GM18505 (cell line): ENCODE measurements around the gene SRP9.
"Not testable (repeated sequence)": the region's sequence is repeated elsewhere in the genome, so short reads cannot be mapped to it uniquely, and the experiment has no call there.

ENCODE experiments used
- ATAC-seq: cut with Tn5 transposase; IDR thresholded peaks from one replicate; pipeline ENCODE4 v1.9.1; 2021; ENCODE audit not compliant: unreplicated experiment
- POLR2A ChIP-seq: IDR thresholded peaks from 4 replicates; pipeline ENCODE4 v1.6.1; 2011; ENCODE audit warnings: borderline replicate concordance; ENCODE audit not compliant: insufficient read depth, insufficient read length; ENCODE audit errors: extremely low read depth

SRP9 gene

DNA sequence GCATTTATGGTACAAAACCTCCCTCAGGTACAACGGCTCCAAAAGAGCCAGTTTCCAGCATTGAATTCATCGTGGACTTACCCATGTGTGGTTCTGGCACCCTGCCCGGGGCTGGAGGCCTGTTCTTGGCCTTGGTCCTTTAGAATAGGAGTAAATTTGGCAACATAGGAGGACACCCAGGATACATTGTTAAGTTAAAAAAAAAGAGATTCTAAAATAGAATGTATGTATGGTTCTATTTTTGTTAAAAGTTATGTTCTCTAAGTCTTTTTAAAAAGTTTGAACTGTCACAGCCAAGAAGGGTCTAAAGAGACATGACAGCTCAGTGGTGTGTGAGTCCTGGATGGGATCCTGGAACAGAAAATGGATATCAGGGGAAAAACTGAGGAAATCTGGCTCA lies 58.2 kb downstream of the SRP9 start:
- TF ChIP-seq POLR2A: no peak
- ATAC-seq: no peak

DNA sequence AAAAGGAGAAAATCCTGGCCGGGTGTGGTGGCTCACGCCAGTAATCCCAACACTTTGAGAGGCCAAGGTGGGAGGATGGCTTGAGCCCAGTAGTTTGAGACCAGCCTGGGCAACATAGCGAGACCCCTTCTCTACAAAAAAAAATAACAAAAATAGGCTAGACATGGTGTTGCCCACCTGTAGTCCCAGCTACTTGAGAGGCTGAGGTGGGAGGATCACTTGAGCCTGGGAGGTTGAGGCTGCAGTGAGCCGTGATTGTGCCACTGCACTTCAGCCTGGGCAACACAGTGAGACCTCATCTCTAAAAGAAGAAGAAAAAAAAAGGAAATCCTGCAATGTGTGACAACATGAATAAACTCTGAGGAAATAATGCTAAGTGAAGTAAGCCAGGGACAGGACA lies 58.7 kb downstream of the SRP9 start:
- not testable (repeated sequence) for ATAC-seq

DNA sequence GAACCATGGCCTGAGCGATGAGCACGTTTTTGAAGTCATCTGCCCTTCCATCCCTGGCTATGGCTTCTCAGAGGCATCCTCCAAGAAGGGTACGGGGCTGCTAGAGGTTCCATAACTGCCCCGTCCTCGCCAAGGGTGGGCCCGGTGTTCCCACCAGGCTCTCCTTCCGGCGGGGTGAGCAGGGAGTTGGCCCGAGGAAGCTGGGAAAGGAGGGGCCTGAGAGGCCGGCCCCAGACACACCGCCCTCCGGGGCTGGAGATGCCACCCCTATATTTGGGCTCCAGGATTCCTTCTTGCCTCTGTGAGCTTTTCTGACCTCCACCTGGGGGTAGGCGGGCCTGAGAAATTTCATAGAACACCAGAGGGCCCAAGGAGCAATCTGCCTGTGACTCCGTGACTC lies 61.2 kb downstream of the SRP9 start:
- TF ChIP-seq POLR2A: no peak
- no peak for ATAC-seq
